Vagina (tissue), 2 donors: ENCODE measurements around the gene METTL25B. TPM values are rescaled to one million over a fixed set of nuclear protein-coding genes. Genes with fewer than 3 reads are reported as not detected.

ENCODE experiments used
- DNase-seq, 2 donors: peaks; one replicate each; pipeline ENCODE4 v3.0.0-alpha.2; 2017; ENCODE audit errors: extremely low spot score in 2 of 2
- H3K27ac ChIP-seq: fragments of 200-600 bp; sonication (generic); one replicate; pipeline ENCODE4 v1.5.1; 2019
- H3K27me3 ChIP-seq: fragments of 200-600 bp; sonication (generic); one replicate; pipeline ENCODE4 v1.5.1; 2019
- H3K36me3 ChIP-seq, 2 donors: fragments of 200-600 bp; sonication (generic); one replicate each; pipeline ENCODE4 v1.5.1; 2017 to 2019
- H3K4me1 ChIP-seq: fragments of 200-600 bp; sonication (generic); one replicate; pipeline ENCODE4 v1.5.1; 2019
- H3K4me3 ChIP-seq, 2 donors: fragments of 200-600 bp; sonication (generic); 1 replicate in 1 of 2; 2 replicates in 1 of 2; pipeline ENCODE4 v1.5.1; 2016 to 2019
- H3K9me3 ChIP-seq: fragments of 200-600 bp; sonication (generic); one replicate; pipeline ENCODE4 v1.5.1; 2019
- POLR2A ChIP-seq, 2 donors: fragments of 450-650 bp; IDR thresholded peaks; one replicate each; pipeline ENCODE4 v1.6.1; 2017; ENCODE audit warnings: antibody characterized with exemption in 2 of 2, mild to moderate bottlenecking in 2 of 2, moderate library complexity in 2 of 2
- POLR2AphosphoS5 ChIP-seq, 2 donors: sonication (generic); formaldehyde crosslinking; IDR thresholded peaks; one replicate each; pipeline ENCODE4 v1.9.0; 2017; ENCODE audit warnings: antibody characterized with exemption in 2 of 2, mild to moderate bottlenecking in 2 of 2, low read depth in 1 of 2; ENCODE audit not compliant: insufficient read depth in 1 of 2
- intact Hi-C: fragments of 100-400 bp; cut with DNase I; formaldehyde crosslinking; loops from one replicate; pipeline ENCODE4 v1.15.1; 2023
- total RNA-seq: library from RNA; depleted of rRNA; stranded (reverse); fragments of >200 nt; gene quantifications from one replicate; pipeline ENCODE4 v1.2.3, GENCODE V29; 2016
- TF ChIP-seq, protein P1 (sequence below), 3 experiments: fragments of 450-650 bp in 2 of 3; fragments of 200-600 bp in 1 of 3; sonication (generic) in 1 of 3; IDR thresholded peaks; one replicate each; pipeline ENCODE4 v1.5.1; 2017 to 2019; ENCODE audit warnings: antibody characterized with exemption in 3 of 3, mild to moderate bottlenecking in 2 of 3, moderate library complexity in 2 of 3

The METTL25B gene
- total RNA-seq, 1 donor from 2014 or later: 17.7 TPM

DNA sequence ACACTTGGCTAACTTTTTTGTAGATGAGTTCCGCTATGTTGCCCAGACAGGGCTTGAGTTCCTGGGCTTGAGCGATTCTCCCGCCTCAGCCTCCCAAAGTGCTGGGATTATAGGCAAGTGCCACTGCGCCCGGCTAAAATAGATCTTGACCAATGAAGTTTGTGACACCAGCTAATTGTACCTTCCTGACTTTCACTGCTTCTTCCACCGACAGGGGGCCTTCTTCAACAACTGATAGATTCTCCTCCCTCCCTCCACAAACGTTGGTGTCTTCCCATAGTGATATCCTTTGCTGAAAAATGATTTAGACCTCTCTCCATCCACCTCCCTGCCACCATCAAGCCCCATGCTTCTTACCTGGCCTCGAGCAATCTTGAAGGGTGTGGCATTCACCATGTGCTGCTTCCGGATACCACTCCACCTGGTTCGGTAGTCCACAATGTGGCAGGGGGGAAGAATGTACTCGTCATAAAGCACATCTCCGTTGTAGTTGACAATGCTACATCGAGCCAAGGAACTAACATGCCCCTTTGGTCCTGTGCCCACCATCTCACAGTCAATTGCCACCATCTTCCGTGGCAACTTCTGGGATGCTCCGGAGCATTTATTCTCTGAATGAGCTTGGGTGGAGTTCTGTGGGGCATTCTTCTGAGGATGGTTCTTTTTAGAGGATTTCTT lies 1.6 kb upstream of the METTL25B start:
- intact Hi-C loops: loop anchor here (1.0 to 2.0 kb wide), 2 partner anchors 22 to 37 kb away; partner anchors contain the start of gene CRABP2
- Histone ChIP-seq H3K9me3 (no peaks in the 10 kb centered on the region), H3K36me3 (peaks cover 0 to 22% of the 10 kb centered on the region in 2 donors), H3K27me3 (no peaks in the 10 kb centered on the region), H3K4me1 (peaks cover 59% of the 10 kb centered on the region), H3K27ac (peak overlapping the region; percentile 99), H3K4me3 (peak overlapping the region; percentile 11 to 37)
- TF ChIP-seq POLR2AphosphoS5 (IDR thresholded peaks at IDR 0.05; ENCODE audit: insufficient read depth in 1 of 2, low read depth in 1 of 2): no peak
- TF ChIP-seq, protein P1, sequence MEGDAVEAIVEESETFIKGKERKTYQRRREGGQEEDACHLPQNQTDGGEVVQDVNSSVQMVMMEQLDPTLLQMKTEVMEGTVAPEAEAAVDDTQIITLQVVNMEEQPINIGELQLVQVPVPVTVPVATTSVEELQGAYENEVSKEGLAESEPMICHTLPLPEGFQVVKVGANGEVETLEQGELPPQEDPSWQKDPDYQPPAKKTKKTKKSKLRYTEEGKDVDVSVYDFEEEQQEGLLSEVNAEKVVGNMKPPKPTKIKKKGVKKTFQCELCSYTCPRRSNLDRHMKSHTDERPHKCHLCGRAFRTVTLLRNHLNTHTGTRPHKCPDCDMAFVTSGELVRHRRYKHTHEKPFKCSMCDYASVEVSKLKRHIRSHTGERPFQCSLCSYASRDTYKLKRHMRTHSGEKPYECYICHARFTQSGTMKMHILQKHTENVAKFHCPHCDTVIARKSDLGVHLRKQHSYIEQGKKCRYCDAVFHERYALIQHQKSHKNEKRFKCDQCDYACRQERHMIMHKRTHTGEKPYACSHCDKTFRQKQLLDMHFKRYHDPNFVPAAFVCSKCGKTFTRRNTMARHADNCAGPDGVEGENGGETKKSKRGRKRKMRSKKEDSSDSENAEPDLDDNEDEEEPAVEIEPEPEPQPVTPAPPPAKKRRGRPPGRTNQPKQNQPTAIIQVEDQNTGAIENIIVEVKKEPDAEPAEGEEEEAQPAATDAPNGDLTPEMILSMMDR (IDR thresholded peaks at IDR 0.05): peak in 1 of 3 experiments; percentile 18
- DNase-seq: no peak

DNA sequence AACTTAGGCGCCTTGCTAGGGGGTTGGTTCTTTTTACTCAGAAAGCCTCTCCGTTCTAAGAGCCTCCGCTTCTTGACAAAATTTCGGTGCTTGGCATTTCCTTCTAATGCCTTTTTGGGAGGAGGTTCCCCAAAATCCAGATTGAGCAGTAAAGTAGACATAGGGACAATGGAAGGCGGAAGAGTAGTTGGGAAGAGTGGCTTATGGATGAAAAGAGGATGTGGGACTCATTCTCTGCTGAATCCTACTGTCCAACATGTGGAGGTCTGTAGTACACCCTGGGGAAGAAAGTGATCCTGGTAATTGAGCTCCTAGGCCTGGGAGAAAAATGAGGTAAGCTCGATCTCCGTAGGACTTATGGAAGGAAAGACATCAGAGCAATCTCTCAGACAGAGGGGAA lies 777 bp upstream of the METTL25B start:
- no peaks in the 10 kb centered on the region for H3K27me3 ChIP-seq
- peak overlapping the region; percentile 83 to 90 for H3K4me3 ChIP-seq
- peaks cover 59% of the 10 kb centered on the region for H3K4me1 ChIP-seq
- H3K36me3 ChIP-seq: peaks cover 0 to 20% of the 10 kb centered on the region in 2 donors
- intact Hi-C loops: loop anchor here (2.0 kb wide), 1 partner anchor 23 kb away; the partner anchor contains the start of gene CRABP2
- TF ChIP-seq POLR2A (IDR thresholded peaks at IDR 0.05) (no peak), POLR2AphosphoS5 (IDR thresholded peaks at IDR 0.05; ENCODE audit: insufficient read depth in 1 of 2, low read depth in 1 of 2) (no peak)
- TF ChIP-seq, protein P1 (IDR thresholded peaks at IDR 0.05): no peak
- no peaks in the 10 kb centered on the region for H3K9me3 ChIP-seq
- no peak for DNase-seq
- peak overlapping the region; percentile 99 for H3K27ac ChIP-seq

DNA sequence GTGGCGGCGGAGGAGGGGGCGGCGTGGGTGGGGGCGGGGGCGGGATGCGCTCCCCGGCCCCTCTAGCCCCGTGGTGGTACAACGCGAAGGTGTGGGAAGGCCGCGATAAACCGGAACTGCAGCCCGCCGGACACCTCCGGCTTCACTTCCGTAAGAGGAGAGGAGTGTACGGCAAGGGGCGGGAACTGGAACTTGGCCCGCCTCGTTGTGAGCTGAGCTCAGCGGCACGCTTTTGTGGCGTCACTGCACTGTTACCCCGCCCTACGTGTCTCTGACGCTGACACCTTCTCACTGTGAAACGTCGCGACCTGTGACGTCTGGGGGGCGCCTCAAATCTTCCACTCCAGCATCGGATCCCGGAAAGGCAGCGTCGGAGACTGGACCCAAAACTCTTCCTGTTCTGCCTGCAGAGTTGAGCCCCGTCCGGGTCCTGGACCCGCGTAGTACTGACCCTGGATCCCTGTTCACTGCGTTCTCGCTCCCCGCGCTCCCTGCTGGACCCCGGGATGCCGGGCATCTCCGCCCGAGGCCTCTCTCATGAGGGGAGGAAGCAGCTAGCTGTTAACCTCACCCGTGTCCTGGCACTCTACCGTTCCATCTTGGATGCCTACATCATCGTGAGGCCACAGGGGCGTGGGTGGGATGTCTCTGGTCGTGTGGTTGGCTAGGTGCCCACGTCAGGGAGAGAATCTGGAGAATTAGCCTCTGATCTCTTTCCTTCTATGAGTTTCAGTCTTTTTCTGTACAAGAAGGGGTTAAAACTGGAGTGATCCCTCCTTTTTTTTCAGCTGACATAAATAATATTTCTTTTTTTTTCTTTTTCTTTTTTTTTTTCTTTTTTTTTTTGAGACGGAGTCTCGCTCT lies 562 bp downstream of the METTL25B start, which contains the start of gene ISG20L2:
Gene ISG20L2 (minus strand): TSS at position 168 of the 864 bp plus-strand sequence. CDS start 1,114 bp downstream, outside the sequence.
- H3K4me3 ChIP-seq: peak within 1 kb of the TSS; percentile 83 to 90
- peak; percentile 99 for DNase-seq
- no peaks in the 10 kb centered on the region for H3K9me3 ChIP-seq
- H3K27me3 ChIP-seq: no peaks in the 10 kb centered on the region
- intact Hi-C loops: no loop called here
- TF ChIP-seq POLR2AphosphoS5 (IDR thresholded peaks at IDR 0.05; ENCODE audit: insufficient read depth in 1 of 2, low read depth in 1 of 2) (peak; percentile 71 to 93), POLR2A (IDR thresholded peaks at IDR 0.05) (peak in 1 of 2 donors; percentile 50)
- TF ChIP-seq, protein P1 (IDR thresholded peaks at IDR 0.05): peak in 1 of 3 experiments; percentile 8
- H3K4me1 ChIP-seq: peaks cover 59% of the 10 kb centered on the region
- peak within 1 kb of the TSS; percentile 99 for H3K27ac ChIP-seq
- peaks cover 0 to 7% of the 10 kb centered on the region in 2 donors for H3K36me3 ChIP-seq

DNA sequence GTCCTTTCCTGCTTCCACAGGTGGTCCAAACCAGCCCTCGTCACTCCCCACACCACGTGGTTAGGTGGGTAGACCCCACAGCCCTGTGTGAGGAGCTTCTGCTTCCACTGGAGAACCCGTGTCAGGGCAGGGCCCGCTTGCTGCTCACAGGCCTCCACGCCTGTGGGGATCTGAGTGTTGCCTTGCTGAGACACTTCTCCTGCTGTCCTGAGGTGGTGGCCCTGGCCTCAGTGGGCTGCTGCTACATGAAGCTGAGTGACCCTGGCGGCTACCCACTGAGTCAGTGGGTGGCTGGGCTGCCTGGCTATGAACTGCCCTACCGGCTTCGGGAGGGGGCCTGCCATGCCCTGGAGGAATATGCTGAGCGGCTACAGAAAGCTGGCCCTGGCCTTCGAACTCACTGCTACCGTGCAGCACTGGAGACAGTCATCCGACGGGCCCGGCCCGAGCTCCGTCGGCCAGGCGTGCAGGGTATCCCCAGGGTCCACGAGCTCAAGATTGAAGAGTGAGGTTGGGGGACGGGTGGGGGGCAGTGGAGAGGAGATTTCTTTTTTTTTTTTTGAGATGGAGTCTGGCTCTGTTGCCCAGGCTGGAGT lies 5.8 kb downstream of the METTL25B start:
- Histone ChIP-seq H3K36me3 (peaks cover 0 to 15% of the 10 kb centered on the region in 2 donors), H3K4me1 (peaks cover 20% of the 10 kb centered on the region), H3K27me3 (no peaks in the 10 kb centered on the region), H3K9me3 (no peaks in the 10 kb centered on the region), H3K4me3 (no peak overlapping the region), H3K27ac (no peak overlapping the region)
- TF ChIP-seq, protein P1 (IDR thresholded peaks at IDR 0.05): no peak
- TF ChIP-seq POLR2A (IDR thresholded peaks at IDR 0.05): no peak
- TF ChIP-seq POLR2AphosphoS5 (IDR thresholded peaks at IDR 0.05; ENCODE audit: insufficient read depth in 1 of 2, low read depth in 1 of 2): no peak
- no peak for DNase-seq
- intact Hi-C loops: no loop called here
